Activated naive CD4-positive, alpha-beta T cell (primary cell): ENCODE results near the gene THAP9.
"Not testable (repeated sequence)": the region's sequence is repeated elsewhere in the genome, so short reads cannot be mapped to it uniquely, and the experiment has no call there.

Source experiments
- DNase-seq, 4 experiments: peaks; one replicate each; lab custom pipeline; 2025; lab: John Stamatoyannopoulos, UW

The THAP9 gene

GRCh38 chr4:82892467-82892802, 8.1 kb upstream of the THAP9 start:
- DNase-seq = no peak

GRCh38 chr4:82893942-82894341, 6.6 kb upstream of the THAP9 start:
- no peak for DNase-seq

DNA sequence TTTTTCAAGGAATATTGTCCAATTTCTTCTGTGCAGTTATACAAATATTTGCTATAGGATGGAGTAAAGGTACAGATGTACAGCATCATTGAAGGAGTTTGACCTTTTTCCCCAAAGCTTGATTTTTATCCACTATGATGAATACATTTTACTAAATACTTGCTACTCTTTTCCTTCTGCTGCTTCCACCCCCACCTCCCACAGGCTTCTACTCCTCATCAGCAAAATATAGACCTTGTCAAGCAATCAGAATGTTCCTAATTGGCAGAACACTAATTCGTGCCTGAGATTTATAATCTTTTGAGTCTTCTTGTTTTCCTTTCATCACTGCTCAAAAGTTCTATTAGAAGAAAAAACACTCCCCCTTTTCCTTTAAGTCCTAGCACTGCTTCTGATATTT, 3.8 kb upstream of the THAP9 start:
- no peak for DNase-seq

DNA sequence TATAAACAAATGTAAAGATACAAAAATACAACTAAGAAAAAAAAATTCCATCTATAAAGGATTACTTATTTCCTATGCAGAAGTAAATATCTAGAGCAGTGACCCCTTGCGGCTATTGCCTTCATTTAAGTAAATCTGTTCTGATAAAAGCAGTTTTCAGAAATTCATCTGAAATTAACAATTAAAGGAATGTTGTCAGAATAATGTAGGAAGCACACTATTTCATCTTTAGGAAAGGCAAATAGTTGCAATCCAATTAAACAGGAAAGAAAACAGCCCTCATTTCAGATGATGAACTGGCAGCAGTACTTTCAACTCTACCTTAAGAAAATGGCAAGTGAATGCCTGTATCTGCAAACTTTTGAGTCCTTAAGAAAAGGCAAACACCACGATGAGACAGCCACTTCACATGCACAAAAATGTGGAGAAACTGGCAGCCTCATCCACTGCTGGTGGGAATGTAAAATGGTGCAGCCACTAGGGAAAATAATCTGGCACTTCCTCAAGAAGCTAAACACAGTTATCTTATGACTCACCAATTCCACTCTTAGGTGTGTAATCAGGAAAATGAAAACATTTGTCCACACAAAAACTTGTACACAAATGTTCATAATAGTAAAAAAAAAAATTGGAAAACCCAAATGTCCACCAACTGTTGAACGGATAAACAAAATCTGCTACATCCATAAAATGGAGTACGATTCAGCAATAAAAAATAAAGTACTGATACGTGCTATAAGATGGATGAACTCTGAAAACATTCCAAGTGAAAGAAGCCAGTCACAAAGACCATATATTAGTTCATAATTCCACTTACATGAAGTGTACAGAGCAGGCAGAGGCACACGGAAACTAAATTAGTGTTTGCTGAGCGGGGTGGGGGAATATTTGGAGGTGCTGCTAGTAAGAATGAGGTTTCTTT, 2.0 kb upstream of the THAP9 start:
- DNase-seq = no peak

GRCh38 chr4:82899374-82900065, 1.0 kb upstream of the THAP9 start:
- DNase-seq = no peak

- no peak for DNase-seq
Measured at GRCh38 chr4:82900066-82900410, 497 bp upstream of the THAP9 start.

DNA sequence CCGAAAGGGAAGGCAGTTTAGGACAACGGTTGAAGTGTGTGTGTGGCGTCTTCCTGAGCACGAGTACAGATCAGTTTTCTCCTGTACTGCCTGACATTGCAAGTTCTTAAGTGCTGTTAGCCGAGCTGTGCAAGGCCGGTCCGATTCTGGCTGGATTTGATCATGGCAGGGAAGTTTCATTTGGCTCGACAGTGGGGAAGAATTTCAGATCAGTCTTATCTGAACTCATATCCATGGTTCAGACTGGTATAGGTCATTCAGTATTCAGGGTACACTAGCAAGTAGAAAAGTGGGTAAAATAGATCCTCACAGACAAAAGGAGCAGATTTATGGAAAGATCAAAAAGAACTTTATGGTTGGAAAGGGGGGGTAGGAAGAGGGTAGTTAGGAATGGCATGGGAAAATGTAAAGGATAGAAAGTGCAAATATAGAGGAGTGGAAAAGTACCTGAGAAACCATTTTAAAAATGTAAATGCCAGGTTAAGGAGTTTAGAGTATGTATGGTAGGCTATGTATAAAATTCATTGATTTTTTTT, 716 bp downstream of the THAP9 start:
- no peak for DNase-seq

DNA sequence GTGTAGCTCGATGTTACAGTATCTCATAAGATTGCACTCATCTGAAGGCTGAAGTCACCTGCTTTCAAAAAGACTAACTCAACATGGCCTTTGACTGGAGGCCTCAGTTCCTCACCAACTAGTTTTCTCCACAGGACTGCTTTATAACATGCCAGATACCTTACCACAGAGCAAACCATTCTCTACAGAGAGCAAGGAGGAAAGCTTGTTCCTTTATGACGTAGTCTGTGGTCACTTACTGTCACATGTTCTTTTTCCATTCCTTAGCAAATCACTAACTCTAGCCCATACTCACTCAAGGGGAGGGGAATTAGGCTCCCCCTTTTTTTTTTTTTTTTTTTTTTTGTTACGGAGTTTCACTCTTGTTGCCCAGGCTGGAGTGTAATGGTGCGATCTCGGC, 3.2 kb downstream of the THAP9 start:
- DNase-seq = no peak

DNA sequence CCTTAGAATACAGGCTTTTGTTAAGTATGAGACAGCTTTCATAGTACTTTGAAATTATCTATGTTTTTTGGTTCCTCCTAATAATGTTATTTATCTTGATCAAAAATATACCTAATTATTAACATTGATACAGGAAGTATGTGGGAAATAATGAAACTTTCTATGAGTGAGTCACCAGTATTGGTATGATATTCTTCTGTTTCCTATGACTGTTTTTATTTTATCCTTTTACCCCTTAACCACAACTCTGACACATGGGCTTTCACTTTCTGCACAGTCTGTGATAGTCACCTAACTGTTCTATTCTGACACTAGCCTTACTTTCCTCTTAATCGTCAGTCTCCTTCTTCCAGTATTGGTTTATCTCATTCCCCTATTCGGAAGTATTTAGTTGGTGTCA, 4.7 kb downstream of the THAP9 start:
- DNase-seq = no peak

GRCh38 chr4:82906469-82906868, 5.9 kb downstream of the THAP9 start:
- DNase-seq = no peak

- DNase-seq = no peak
Measured at GRCh38 chr4:82909326-82909725, 8.8 kb downstream of the THAP9 start.

DNA sequence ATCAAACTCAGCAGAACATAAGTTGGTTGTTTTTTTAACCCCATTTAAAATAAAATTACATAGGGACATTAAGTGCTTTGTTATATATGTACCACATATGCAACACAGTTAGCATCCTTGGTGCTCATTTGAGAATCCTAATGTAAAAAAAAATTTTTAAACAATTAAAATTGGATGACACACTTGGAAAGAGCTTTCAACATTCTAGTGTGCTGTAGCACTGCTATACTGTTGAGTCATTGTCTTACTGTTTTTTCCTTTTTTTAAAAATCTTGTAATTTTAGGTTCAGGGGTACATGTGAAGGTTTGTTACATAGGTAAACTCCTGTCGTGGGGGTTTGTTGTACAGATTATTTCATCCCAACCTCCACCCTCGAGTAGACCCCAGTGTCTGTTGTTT, 12.8 kb downstream of the THAP9 start:
- DNase-seq = no peak

GRCh38 chr4:82913968-82914367, 13.4 kb downstream of the THAP9 start:
- not testable (repeated sequence) for DNase-seq

- DNase-seq = no peak
Measured at GRCh38 chr4:82918091-82918490, 17.6 kb downstream of the THAP9 start.

GRCh38 chr4:82919386-82919785, 18.9 kb downstream of the THAP9 start:
- no peak for DNase-seq

DNA sequence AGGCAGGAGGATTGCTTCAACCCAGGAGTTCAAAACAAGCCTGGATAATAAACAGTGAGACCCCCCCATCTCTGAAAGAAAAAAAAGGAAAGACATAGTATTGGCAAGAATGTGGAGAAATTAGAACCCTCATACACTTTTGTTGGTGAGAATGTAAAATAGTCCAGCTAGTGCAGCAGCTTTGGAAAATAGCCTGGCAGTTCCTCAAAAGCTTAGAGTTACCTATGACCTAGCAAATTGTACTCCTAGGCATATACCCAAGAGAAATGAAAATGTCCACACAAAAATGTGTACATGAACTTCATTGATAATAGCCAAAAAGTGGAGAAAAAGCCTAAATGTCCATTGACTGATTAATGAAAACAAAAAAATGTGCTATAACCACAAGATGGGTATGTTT, 21.3 kb downstream of the THAP9 start:
- no peak for DNase-seq

DNA sequence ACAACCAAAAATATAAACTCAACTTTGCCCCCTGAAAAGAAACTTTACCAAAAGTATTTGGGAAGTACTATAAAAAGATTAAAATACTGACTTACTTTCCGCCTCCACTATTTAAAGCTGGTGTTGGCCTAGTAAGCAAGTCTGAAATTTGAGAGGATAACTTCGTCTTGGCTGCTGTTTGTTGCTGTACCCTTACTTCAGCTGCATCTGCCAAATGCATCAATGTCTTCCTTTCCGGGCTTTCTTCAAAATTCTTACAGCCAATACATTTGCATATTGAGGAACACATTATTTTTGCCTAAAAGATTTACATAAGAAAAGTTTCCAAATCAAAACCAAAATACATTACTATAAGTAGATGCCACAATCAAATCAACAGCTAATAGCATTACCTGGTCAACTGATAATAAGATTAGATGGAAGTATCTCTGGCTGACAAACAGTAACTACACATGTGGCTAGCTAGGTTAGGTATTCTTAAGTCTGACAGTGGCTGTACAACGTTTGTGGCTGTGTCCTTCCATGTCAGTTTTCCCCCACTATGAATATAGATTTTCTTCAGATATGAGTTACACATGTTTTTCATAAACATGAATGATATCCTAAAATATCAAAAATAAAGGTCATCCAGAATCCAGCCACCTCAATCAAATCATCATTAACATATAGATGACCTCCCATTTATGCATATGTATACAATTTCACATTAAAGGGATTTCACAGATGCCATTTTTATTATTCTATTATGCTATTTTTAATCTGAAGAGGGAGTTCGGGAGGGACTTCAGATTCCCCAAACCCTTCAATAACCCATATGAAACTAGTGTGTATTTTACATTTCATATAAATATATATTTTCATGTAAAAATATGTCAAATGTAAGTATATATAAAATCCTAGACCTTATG, 30.6 kb downstream of the THAP9 start:
- no peak for DNase-seq

- DNase-seq = no peak
Measured at GRCh38 chr4:82934441-82934840, 33.9 kb downstream of the THAP9 start.

DNA sequence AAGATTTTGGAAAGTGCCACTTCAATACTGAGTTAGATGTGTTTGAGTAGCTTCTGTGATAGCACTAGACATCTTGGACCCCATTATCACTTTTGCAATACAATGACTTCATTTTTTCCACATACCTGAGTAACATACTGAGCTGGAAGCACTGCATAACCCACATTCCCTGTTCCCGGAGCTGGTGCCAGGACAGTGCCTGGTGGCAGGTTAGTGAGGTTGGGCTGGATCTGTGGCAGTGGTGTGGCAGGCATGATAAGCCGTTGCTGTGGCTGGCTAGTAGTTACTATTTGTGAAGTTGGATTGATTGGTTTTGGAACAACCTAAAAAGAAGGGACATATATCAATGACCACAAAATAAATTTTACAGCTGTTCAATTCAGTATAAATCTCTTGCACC, 38.9 kb downstream of the THAP9 start:
- no peak for DNase-seq

DNA sequence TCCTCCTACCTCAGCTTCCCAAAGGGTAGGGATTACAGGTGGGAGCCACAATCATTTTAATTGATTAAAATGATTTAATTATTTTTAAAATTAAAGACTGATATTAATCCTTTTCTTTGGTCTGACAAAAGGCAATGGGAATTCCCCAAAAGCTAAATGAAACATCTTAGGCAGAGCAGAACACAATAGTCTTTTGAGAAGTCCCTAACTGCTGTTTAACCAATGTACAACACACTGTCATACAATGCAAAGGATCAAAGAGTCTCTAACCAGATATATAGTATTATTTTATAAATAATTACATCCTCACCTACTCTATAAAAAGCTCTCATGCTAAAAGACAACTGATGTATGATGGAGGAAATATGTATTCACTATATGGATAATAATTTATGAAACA, 47.0 kb downstream of the THAP9 start:
- no peak for DNase-seq

DNA sequence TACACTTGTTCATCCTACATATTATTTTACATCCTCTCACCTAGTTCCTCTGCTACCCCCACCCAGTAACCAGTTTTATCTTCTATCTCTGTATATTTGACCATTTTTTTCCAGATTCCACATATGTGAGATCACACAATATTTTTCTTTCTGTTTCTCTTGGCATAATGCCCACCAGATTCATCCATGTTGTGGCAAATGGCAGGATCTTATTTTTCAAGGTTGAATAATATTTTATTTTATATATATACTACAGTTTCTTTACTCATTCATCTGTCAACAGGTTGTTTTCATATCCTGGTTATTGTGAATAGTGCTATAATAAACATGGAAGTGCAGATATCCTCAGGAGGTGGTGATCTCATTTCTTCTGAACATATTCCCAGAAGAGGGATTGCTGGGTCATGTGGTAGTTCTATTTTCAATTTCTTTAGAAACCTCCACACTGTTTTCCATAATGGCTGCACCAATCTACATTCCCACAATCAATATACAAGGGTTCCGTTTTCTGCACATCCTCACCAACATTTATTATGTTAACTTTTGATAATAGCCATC, 48.2 kb downstream of the THAP9 start:
- DNase-seq = no peak

DNA sequence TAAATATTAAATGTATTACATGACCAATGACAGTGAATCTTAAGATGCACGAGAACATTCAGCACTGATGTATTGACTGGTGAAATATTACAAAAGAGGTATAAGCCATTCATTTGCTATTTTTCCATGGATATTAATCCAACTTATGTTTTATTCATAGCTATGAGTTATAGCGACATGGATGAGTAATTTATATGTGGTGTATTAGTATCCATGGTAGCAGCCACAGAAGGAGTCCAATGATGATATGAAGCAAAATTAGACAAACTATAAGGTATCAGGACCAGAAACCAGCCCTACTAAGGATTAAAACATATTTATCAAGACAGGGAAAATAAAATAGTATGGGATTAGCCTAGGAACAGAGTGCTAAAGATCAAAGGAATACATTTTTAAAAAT, 50.7 kb downstream of the THAP9 start:
- no peak for DNase-seq
